ENCODE measurements around the gene TMC2. TPM values are rescaled to one million over a fixed set of nuclear protein-coding genes. Genes with fewer than 3 reads are reported as not detected.
"Not testable (repeated sequence)": the region's sequence is repeated elsewhere in the genome, so short reads cannot be mapped to it uniquely, and the experiment has no call there.

Gene TMC2
- total RNA-seq, 2 donors from 2014 or later, result not detected

GRCh38 chr20:2522826-2523429 lies 13.4 kb upstream of the TMC2 start:
- ATAC-seq, DNase-seq: not testable (repeated sequence)
- intact Hi-C loops (cut with DNase I, micrococcal nuclease), result loop anchor here in 1 of 2 donors (10.0 kb wide), 1 partner anchor 122 kb away; no protein-coding TSS in a partner anchor

GRCh38 chr20:2523919-2524708 lies 12.3 kb upstream of the TMC2 start:
- ATAC-seq (peak; percentile 84), DNase-seq (peak; percentile 79 to 90)
- intact Hi-C loops (cut with DNase I, micrococcal nuclease), result loop anchor here in 1 of 2 donors (10.0 kb wide), 1 partner anchor 121 kb away; no protein-coding TSS in a partner anchor

GRCh38 chr20:2524709-2525506 lies 11.5 kb upstream of the TMC2 start:
- intact Hi-C loops (cut with DNase I, micrococcal nuclease), result loop anchor here in 1 of 2 donors (10.0 kb wide), 1 partner anchor 120 kb away; no protein-coding TSS in a partner anchor
- ATAC-seq (peak; percentile 68), DNase-seq (peak in 1 of 2 donors; percentile 64)

- intact Hi-C loops (cut with DNase I, micrococcal nuclease), result loop anchor here in 1 of 2 donors (10.0 kb wide), 1 partner anchor 119 kb away; no protein-coding TSS in a partner anchor
- not testable (repeated sequence) for DNase-seq, ATAC-seq
Observed at GRCh38 chr20:2526218-2526583, 10.2 kb upstream of the TMC2 start.

- DNase-seq, result no peak
- no peak for ATAC-seq
- intact Hi-C loops (cut with DNase I, micrococcal nuclease), result loop anchor here in 1 of 2 donors (10.0 kb wide), 1 partner anchor 117 kb away; no protein-coding TSS in a partner anchor
Observed at GRCh38 chr20:2527762-2528161, 8.6 kb upstream of the TMC2 start.

GRCh38 chr20:2528671-2529271 lies 7.6 kb upstream of the TMC2 start:
- DNase-seq (no peak), ATAC-seq (no peak)
- intact Hi-C loops (cut with DNase I, micrococcal nuclease), result loop anchor here in 1 of 2 donors (10.0 kb wide), 1 partner anchor 116 kb away; no protein-coding TSS in a partner anchor

- ATAC-seq, result no peak
- intact Hi-C loops (cut with DNase I, micrococcal nuclease), result no loop called here
Observed at GRCh38 chr20:2533118-2533517, 3.3 kb upstream of the TMC2 start.

GRCh38 chr20:2535711-2536559 lies 438 bp upstream of the TMC2 start:
- no peak for DNase-seq
- ATAC-seq, result no peak
- intact Hi-C loops (cut with DNase I, micrococcal nuclease), result no loop called here

More at GRCh38 chr20:2533118-2533517, 3.3 kb upstream of the TMC2 start:
- DNase-seq, result no peak

- DNase-seq (no peak), ATAC-seq (no peak)
- intact Hi-C loops (cut with DNase I, micrococcal nuclease), result no loop called here
Observed at GRCh38 chr20:2537101-2537500, 728 bp downstream of the TMC2 start.

GRCh38 chr20:2538356-2538755 lies 2.0 kb downstream of the TMC2 start:
- DNase-seq (no peak), ATAC-seq (no peak)
- intact Hi-C loops (cut with DNase I, micrococcal nuclease), result no loop called here

- ATAC-seq, result no peak
- intact Hi-C loops (cut with DNase I, micrococcal nuclease), result no loop called here
- DNase-seq, result no peak
Observed at GRCh38 chr20:2538931-2539720, 2.8 kb downstream of the TMC2 start.

GRCh38 chr20:2541940-2542339 lies 5.6 kb downstream of the TMC2 start:
- no peak for DNase-seq
- no peak for ATAC-seq
- intact Hi-C loops (cut with DNase I, micrococcal nuclease), result no loop called here

GRCh38 chr20:2542361-2542760 lies 6.0 kb downstream of the TMC2 start:
- DNase-seq (no peak), ATAC-seq (no peak)
- intact Hi-C loops (cut with DNase I, micrococcal nuclease), result no loop called here

GRCh38 chr20:2544211-2544610 lies 7.8 kb downstream of the TMC2 start:
- ATAC-seq, result no peak
- intact Hi-C loops (cut with DNase I, micrococcal nuclease), result no loop called here
- no peak for DNase-seq

- ATAC-seq, result no peak
- intact Hi-C loops (cut with DNase I, micrococcal nuclease), result no loop called here
- DNase-seq, result no peak
Observed at GRCh38 chr20:2545594-2545993, 9.2 kb downstream of the TMC2 start.

GRCh38 chr20:2557873-2558580 lies 21.7 kb downstream of the TMC2 start:
- no peak for ATAC-seq
- intact Hi-C loops (cut with DNase I, micrococcal nuclease), result no loop called here

More at GRCh38 chr20:2557873-2558580, 21.7 kb downstream of the TMC2 start:
- DNase-seq, result no peak
